Raji (cell line): ENCODE results near the gene ZNF408.

Source experiments
- POLR2A ChIP-seq: IDR thresholded peaks from 2 replicates; pipeline ENCODE4 v1.6.1; 2011; ENCODE audit warnings: low read depth, low read length, control low read depth; ENCODE audit not compliant: insufficient read depth

Gene ZNF408

DNA sequence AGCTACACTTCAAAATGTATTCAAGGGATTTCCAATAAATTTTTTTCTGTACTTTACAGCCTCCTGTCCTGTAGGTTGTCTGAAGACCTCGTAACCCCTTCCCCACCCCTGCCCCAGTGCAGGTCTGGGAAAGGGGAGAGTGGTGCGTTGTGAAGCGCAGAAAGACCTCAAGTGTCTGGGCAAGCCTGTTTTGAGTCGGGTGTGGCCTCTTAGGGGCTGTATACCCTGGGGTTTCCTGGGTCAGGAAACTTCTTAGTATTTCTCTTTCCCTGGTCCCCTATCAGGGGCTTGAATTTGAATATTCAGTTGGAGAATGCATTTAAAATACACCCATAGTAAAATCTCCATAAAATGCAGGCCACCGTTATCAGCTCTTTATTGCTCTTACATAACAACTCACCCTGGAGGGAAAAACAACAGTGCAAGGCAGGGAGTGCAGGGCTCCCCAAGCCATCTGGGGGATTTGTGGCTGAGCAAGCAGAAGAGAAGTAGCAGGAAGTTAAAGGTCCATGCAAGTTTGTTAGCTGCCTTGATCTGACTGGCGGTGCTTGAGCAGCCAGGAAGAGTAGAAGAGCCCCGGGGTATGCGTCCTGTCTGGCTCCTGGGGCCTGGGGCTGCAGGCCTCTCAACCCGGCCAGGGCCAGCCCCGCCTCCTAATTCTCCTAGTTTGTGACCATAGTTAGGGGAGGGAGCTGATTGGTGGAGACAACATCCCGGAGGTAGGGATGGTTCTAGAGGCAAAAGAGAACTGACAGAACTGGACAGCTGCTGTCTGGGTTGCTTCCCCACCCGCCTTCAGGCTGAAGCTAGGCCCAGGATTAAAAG, 26.2 kb upstream of the ZNF408 start:
- TF ChIP-seq POLR2A, result no peak

DNA sequence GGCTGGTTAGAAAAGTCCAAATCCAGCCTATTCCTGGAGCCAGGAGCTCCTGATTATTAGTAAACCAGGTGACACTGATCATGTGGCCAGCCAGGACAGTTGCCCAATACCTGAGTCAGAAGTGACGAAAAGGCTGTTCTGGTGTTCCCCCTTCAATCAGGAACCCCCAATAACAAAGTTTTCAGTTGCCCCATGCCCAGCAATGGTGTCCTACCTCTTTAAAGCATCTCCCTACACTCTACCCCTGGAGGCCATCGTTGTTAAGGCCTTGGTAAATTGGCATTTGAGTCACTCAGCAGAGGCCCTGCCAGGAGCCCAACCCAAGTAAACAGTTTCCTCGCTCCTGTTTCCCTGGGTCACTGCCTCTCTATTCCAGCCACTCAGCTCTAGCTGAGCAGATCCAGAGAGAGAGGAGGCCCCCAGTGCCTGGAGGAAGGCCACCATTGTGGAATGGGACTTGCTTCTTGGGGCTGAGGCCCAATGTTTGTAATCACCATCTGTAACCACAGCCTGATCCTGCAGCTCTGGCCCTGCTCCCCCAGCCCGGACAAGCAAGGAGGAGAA, 25.5 kb upstream of the ZNF408 start:
- no peak for TF ChIP-seq POLR2A

DNA sequence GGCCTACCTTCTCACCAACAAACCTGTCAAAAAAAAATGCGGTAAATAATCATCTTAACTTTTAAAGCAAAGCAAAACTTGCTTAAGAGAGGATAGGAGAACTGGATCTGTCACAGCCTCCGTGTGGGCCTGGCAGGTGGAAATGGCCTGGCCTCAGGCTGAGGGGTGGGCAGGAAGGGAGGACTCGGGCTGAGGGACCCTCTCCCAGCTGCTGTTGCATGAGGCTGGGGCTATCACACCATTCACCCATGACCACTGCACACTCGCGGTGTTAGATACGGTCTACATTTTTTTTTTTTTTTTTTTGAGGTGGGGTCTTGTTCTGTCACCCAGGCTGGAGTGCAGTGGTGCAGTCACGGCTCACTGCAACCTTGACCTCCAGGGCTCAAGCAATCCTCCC, 24.9 kb upstream of the ZNF408 start:
- TF ChIP-seq POLR2A, result no peak

DNA sequence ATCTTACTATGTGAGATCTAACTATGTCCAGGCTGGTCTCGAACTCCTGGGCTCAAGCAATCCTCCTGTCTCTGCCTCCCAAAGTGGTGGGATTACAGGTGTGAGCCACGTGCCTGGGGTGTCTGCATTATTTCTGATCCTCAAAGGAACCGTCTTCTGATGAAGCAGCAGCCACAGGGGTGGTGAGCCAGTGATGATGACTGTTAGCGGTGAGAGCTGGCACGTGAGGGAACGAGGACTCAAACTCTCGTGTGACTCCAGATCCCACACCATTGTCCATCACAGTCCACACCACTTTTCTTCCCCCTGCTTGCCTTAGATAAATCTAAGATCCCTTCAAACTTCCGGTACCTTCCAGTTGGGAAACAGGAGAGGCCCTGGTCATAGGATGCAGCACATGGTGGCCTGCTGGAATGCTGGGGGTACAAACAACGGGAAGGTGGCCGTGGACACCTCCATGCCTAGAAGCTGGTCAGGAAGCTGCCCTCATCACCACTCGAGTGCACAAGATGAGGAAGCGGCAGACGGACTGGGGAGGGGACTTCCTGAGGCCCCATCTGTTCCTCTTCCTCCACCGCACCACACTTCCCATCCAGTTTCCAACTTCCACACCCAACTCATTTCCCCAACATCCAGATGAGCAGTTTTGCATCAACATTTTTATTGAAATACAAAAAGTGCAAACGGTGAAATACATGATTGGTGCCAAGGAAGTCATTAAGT, 24.2 kb upstream of the ZNF408 start:
- TF ChIP-seq POLR2A, result no peak

DNA sequence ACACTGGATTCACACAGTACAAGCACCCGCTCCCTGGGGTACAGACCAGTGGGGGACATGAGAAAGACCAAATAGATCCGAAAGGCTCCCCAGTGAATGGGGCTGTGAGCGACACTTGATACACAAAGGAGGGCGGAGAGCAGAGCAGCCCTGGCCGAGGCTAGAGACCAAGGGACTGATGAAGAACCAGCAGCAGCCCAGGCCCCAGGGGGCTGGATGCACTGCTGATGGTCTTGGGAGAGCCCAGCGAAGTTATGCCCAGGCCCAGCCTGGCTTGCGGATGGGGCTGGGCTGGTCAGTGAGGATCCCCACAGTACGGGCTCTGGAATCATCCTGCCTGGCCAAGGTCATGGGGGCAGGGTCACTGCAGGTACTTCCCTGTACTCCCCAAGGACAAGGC, 23.7 kb upstream of the ZNF408 start:
- TF ChIP-seq POLR2A, result no peak

DNA sequence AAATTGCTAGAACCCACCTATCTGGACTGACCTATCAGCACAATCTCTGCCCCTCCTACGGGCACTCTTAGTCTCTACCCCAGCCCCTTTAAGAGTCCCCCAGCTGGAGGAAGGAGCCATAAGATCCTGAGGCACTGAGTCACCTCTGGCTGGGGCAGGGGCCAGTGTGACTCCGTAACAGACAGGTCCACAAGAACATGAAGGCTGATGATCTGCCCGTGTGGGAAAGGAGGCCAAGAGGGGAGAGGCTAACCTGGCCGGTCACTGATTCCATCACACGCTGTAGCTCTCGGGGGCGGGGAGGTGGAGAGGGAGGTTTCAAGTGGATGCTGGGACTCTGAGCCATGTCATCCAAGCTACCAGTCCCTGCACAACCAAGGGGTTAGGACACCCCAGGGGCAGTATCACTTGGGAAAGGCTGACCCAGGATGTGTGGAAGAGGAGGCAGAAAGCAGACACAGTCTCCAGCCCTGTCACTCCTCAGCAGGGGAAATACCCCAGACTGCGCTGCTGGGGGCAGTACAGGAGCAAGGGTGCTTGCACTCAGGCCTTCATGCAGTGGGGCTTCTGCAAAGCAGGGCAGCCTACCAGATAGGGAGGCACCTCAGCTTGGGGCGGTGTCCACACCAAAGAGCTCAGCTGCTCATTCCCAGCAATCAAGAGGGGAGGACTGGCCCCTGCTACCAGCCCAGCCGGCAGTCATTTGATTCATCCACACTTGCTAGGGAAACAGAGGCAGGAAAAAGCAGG, 22.7 kb upstream of the ZNF408 start:
- no peak for TF ChIP-seq POLR2A

DNA sequence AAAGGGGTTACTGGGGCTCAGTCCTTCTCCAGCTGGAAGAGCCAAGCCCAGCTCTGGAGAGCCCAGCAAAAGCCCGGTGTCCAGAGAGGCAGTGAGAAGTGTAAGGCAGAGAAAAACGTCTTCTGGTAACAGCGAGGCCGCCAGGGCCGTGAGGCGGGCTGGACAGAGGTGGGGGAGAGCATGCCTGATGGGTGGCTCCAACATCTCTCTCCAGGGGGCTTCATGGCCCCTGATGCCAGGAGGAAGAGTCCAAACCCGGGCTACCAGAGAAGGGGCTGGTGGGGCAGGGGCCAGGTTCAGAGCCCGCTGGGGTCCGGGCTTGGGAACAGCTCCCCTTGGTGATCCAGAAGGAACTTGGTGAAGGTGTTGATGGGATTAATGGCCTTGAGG, 22.1 kb upstream of the ZNF408 start:
- no peak for TF ChIP-seq POLR2A

DNA sequence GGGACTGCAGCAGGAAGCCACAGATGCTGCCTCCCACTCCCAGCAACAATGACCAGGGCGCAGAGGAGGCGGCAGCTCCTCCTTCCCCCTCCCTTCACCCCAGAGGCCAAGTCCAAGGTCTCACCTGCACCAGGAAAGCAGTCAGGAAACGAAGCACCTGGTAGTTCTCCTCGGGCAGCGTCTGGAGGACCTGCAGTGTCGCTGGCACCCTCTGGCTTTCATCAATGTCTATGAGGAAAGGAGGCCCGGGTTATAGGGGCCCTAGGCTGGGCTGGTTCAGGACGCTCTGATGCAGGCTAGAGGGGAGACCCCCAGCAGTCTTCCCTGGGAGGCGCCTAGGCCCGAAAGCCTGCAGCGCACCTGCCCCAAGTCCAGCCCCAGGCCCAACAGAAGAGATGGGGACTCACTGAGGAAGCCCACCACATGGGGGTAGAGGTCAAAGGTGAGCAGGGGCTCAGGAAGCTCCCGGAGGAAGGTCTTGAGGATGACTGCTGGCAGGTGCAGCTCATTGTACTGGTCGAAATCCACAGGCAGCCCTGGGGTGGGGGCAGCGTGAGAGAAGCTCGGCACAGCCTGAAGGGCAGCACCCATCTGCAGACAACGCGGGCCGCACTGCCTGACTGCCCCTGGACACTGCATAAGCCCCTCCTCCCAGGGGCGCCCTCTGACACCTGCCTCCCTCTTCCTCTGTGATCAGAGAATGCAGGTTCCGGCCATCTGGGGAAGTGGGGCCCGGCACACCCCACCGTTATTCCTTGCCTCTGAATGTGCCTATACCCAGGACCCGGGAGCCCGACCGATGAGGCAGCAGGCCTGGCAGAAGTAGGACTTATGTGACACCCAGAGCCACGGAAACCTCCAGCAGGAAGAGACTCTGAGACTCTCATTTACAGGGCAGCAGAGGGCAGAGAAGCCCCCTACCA, 21.3 kb upstream of the ZNF408 start:
- no peak for TF ChIP-seq POLR2A

DNA sequence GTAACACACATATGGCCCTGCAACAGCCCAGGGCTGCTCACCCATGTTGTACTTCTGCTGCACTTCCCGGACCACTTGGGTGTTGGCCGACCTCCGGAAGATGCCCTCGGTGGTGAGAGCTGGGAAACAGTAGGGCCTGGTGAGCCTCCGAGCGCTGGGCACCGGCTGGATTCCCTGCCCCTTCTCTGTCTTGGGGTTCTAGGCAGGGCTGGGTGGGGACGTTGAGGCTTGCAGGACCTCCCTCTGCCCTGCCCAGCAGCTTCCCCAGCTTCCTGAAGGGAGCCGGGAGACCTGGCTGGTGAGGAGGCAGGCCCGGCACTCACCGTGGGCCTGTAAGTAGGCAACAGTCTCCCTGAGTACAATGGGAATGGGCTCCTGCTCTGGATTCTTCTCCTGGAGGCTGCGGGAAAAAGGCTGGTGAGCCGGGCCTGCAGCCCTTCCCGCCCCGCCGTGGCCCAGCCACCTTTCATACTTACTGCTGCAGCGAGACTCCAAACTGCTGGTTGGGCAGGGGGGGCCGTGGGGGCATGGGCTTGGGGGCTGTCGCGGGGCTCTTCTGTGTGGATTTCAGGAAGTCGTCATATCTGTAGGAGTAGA, 20.6 kb upstream of the ZNF408 start:
- TF ChIP-seq POLR2A, result no peak

DNA sequence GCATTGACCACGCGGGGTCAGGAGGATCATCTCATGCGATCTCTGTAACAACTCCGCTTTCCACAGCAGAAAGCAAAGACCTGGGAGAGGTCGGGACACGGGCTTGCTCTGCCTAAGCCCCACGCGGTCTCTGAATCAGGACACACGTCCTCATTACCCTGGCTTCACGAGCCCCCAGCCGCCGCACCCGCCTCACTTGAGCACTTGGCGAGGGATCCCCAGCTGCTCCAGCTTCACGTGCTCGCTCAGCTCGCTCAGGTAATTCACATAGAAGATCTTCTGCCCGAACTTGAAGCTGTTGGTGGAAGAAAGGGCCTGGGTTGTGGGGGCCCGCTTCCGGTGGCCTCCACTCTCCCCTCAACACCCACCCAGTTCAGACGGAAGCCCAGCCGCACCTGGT, 20.0 kb upstream of the ZNF408 start:
- no peak for TF ChIP-seq POLR2A

DNA sequence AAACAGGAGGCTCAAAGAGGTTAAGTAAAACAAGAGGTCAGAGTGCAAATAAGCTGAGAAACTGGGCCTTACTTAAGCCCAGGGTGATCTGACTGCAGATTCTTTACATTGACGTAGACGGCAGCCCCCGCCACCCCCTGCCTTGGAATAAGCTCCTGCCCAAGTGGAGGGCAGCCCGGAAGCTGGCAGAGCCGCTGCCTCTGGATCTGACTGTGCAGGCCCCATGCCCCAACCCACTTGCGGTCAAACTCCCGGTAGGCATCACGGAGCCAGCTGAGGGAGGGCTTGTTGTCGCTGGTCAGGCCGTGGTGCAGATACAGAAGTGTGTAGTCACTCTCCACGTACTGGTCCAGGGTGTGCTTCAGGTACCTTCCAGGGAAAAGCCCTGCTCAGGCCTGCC, 19.0 kb upstream of the ZNF408 start:
- TF ChIP-seq POLR2A, result no peak

DNA sequence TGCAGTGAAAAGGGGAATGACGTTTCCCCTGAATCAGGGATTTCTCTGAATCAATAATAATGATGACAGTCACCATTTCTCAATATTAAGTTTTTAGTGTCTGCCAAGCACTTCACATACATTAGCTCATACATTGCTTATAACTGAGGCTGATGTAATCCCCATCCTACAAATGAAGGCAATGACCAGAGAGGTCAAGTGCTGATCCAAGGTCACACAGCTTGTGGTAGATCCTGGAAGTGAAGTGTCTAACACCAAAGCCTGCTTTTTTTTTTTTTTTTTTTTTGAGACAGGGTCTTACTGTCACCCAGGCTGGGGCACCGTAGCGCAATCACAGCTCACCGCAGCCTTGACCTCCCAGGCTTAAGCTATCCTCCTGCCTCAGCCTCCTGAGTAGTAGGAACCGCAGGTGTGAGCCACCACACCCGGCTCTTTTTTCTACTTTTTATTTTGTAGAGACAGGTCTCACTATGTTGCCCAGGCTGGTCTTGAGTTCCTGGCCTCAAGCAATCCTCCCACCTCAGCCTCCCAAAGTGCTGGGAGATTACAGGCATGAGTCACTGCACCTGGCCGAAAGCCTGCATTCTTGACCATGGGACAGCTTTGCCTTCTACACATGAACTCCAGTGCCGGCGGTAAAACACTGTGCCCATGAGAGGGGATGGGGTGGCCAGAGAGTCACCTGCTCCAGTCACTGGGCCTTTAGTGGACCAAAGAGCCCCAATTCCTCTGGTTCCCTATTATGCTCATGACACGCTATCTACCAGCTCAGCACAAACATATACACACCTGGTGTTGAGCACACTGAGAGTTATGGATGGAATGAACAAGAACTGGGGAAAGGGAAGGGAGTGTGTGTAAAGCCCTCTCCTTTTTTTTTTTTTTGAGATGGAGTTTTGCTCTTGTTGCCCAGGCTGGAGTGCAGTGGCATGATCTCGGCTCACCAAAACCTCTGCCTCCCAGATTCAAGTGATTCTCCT, 17.8 kb upstream of the ZNF408 start:
- TF ChIP-seq POLR2A, result no peak

DNA sequence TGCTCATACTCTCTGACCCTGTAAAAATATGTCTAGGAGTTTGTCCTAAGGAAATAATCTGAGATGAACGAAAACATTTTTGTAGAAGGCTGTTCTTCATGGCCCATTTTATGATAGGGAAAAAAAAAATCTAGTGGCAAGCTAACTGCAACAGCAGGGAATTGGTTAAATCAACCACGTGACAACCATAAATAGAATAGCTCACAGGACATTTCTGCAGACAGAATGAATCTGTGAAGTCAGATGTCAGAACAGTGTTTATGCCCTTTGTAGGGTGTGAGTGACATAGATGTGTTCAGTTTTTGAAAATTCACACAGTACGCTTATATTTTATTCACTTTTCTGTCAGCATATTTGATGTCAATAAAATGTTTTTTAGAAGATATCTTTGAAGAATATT, 16.5 kb upstream of the ZNF408 start:
- no peak for TF ChIP-seq POLR2A
